NCI-H2196 treated with DMSO at 0.1 percent for 48 hours (cell line): ENCODE measurements around the gene ZC3H10.
"Not testable (repeated sequence)": the region's sequence is repeated elsewhere in the genome, so short reads cannot be mapped to it uniquely, and the experiment has no call there.

Source experiments
- DNase-seq: peaks from one replicate; lab custom pipeline; 2025; ENCODE audit not compliant: unreplicated experiment; lab: John Stamatoyannopoulos, UW

ZC3H10 gene

GRCh38 chr12:56152756-56153677 lies 35.0 kb downstream of the ZC3H10 start:
- no peak for DNase-seq

- no peak for DNase-seq
Observed at GRCh38 chr12:56153678-56154065, 35.6 kb downstream of the ZC3H10 start.

GRCh38 chr12:56154246-56154771 lies 36.2 kb downstream of the ZC3H10 start:
- DNase-seq = no peak

GRCh38 chr12:56154818-56155217 lies 36.8 kb downstream of the ZC3H10 start:
- no peak for DNase-seq

- no peak for DNase-seq
Observed at GRCh38 chr12:56155256-56155845, 37.3 kb downstream of the ZC3H10 start.

- DNase-seq = not testable (repeated sequence)
Observed at GRCh38 chr12:56156464-56157200, 38.6 kb downstream of the ZC3H10 start.

GRCh38 chr12:56157201-56158028 lies 39.3 kb downstream of the ZC3H10 start:
- DNase-seq = peak; percentile 84

GRCh38 chr12:56158029-56158925 lies 40.2 kb downstream of the ZC3H10 start, which contains the start of gene MYL6:
Gene MYL6 (plus strand): TSS chr12:56158359. CDS start chr12:56158402, 43 bp downstream.
- peak; percentile 97 for DNase-seq

- DNase-seq = no peak
Observed at GRCh38 chr12:56158926-56159461, 40.9 kb downstream of the ZC3H10 start.

- no peak for DNase-seq
Observed at GRCh38 chr12:56159482-56160192, 41.6 kb downstream of the ZC3H10 start.

- DNase-seq = no peak
Observed at GRCh38 chr12:56160193-56160763, 42.2 kb downstream of the ZC3H10 start.

- DNase-seq = no peak
Observed at GRCh38 chr12:56160894-56161689, 43.0 kb downstream of the ZC3H10 start.

GRCh38 chr12:56161690-56162351 lies 43.8 kb downstream of the ZC3H10 start:
- DNase-seq = no peak

GRCh38 chr12:56162468-56163290 lies 44.6 kb downstream of the ZC3H10 start:
- no peak for DNase-seq

GRCh38 chr12:56163533-56164344 lies 45.7 kb downstream of the ZC3H10 start:
- no peak for DNase-seq
